ENCODE measurements around the gene HS3ST5. TPM values are rescaled to one million over a fixed set of nuclear protein-coding genes. Genes with fewer than 3 reads are reported as not detected.

The HS3ST5 gene
- total RNA-seq, 2 donors from 2014 or later: not detected

DNA sequence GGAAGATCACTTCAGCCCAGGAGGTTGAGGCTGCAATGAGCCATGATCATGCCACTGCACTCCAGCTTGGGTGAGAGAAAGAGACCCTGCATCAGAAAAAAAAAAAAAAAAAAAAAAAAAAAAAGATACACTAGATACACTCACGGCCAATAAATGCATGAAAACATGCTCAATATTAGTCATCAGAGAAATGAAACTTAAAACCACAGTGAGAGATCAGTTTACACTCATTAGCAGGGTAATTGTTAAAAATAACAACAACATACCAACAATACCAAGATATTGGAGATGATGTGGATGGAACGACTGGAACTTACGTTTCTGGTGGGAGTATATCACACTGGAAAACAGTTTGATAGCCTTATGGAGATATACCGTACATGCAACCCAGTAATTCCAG is 29.9 kb downstream of the HS3ST5 start:
- DNase-seq (ENCODE audit: low spot score): no peak
- no peak overlapping the region for H3K4me3 Mint-ChIP-seq
- H3K4me1 Mint-ChIP-seq (ENCODE audit: low read depth in 2 of 2): no peaks in the 10 kb centered on the region
- no peaks in the 10 kb centered on the region for H3K36me3 Mint-ChIP-seq
- H3K9me3 Mint-ChIP-seq: peaks cover 4% of the 10 kb centered on the region
- no peaks in the 10 kb centered on the region for H3K27me3 Mint-ChIP-seq
- ATAC-seq: no peak
- no peak overlapping the region for H3K27ac Mint-ChIP-seq

DNA sequence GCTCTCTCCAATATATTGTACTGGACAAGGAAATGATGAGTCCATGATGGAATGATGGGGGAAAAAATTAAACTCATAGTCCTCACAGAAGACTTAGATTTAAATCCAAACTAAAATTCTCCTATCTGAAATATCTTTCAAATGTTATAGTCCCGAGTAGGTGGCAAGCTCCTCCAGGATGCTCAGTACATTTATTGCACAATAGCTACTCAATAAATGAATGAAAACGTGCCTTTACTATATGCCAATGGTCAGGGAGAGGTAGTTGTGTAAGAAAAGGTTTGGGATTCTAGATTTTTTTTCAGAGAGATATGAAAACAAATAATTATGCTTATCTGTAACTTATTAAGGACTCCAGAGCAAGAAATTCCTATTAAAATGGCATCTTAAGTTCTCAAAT is 32.8 kb downstream of the HS3ST5 start:
- ATAC-seq (no peak), DNase-seq (ENCODE audit: low spot score) (no peak)
- Mint-ChIP-seq H3K4me3 (no peak overlapping the region), H3K36me3 (no peaks in the 10 kb centered on the region), H3K9me3 (peaks cover 6% of the 10 kb centered on the region), H3K4me1 (ENCODE audit: low read depth in 2 of 2) (no peaks in the 10 kb centered on the region), H3K27me3 (no peaks in the 10 kb centered on the region), H3K27ac (no peak overlapping the region)

DNA sequence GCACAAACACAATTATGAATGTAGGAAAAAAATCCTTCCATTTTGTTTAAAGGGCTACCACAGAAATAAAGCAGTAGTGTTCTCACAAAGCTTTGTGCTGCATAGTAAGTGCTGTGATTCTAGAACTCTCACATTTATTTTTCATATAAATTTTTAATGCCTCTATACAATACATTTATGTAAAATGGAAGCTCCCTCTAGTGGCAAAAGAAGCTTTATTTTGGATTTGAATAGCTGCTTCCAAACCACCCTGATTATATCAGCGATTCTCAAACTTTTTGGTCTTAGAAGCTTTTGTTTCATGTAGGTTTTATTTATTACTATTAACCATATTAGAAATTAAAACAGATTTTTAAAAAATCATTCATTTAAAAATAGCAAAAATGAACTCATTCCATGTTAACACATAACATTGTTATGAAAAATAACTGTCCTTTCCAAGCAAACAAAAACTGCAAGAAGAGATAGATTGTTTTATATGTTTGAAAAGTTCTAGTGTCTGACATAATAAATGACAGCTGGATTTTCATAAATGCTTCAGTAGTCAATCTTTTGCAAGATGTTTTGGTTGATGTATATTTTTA is 38.4 kb downstream of the HS3ST5 start:
- Mint-ChIP-seq H3K9me3 (peaks cover 3% of the 10 kb centered on the region), H3K4me1 (ENCODE audit: low read depth in 2 of 2) (no peaks in the 10 kb centered on the region), H3K27me3 (no peaks in the 10 kb centered on the region), H3K27ac (no peak overlapping the region), H3K4me3 (no peak overlapping the region), H3K36me3 (no peaks in the 10 kb centered on the region)
- ATAC-seq (no peak), DNase-seq (ENCODE audit: low spot score) (no peak)

DNA sequence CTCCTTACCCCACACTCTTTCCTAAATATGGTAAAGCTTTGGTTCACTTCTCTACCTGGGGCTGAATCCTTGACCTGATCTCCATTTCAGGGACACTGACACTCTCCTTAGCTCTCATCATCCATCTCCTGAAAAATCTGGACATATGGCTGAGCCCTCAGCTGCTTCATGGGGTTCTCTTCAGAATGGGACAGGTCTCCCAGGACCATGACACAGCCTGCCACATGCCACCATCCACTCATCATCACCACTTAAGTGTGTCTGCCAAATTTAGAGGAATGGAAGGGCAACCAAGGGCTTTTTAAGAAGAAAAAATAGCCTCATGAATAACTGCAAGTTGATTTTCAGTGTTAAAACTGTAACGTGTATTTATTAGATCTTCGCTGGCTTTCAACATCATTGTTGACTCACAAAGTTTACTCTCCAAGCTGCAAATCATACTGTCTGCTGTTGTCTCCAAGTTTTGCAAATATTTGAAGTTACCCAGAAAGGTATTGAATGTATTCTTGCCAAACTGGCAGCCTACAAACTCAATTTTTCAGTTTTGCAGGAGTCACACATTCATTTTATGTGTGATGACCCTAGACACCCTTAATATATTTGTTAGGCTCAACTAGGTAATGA is 41.1 kb downstream of the HS3ST5 start:
- Mint-ChIP-seq H3K4me1 (ENCODE audit: low read depth in 2 of 2) (no peaks in the 10 kb centered on the region), H3K27ac (no peak overlapping the region), H3K4me3 (no peak overlapping the region), H3K36me3 (no peaks in the 10 kb centered on the region), H3K9me3 (peaks cover 6% of the 10 kb centered on the region), H3K27me3 (no peaks in the 10 kb centered on the region)
- DNase-seq (ENCODE audit: low spot score): no peak
- no peak for ATAC-seq

DNA sequence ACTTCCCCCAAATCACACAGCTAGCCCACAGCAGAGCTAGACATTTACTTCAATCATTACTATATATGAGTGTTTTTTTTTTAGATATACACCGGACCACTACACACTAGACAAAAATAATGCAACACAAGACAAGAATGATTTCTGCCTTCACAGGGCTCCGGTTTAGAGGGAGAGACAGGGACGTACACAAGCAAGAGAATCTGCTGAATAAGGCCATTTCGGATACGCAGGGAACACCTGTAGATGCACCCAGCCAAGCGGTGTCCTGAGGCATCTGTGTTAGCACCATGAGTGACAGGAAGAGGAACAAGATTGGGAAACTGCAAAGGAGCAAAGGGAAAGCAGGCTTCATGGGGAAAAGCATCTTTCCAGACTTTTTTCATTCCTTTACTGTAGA is 45.7 kb downstream of the HS3ST5 start:
- no peaks in the 10 kb centered on the region for H3K27me3 Mint-ChIP-seq
- H3K4me1 Mint-ChIP-seq (ENCODE audit: low read depth in 2 of 2): no peaks in the 10 kb centered on the region
- H3K27ac Mint-ChIP-seq: no peak overlapping the region
- H3K36me3 Mint-ChIP-seq: no peaks in the 10 kb centered on the region
- peaks cover 7% of the 10 kb centered on the region for H3K9me3 Mint-ChIP-seq
- no peak overlapping the region for H3K4me3 Mint-ChIP-seq
- no peak for ATAC-seq
- DNase-seq (ENCODE audit: low spot score): no peak

DNA sequence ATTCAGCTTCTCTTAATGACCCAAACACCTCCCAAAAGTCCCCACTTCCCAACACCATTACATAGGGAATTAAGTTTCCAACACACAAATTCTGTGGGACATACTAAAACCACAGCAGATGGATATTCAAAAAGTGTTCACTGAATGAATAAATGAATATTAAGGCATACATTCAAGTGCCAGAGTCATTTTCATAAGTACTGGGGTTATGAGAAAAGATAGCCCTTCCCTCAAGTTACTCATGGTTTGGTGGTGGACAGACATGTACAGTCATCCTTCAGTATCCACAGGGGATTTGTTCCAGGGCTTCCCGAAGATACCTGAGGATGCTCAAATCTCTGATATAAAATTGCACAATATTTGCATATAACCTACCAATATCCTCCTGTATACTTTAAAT is 50.4 kb downstream of the HS3ST5 start:
- no peak for ATAC-seq
- Mint-ChIP-seq H3K4me3 (no peak overlapping the region), H3K27me3 (no peaks in the 10 kb centered on the region), H3K36me3 (no peaks in the 10 kb centered on the region), H3K4me1 (ENCODE audit: low read depth in 2 of 2) (no peaks in the 10 kb centered on the region), H3K9me3 (peaks cover 16% of the 10 kb centered on the region), H3K27ac (no peak overlapping the region)
- DNase-seq (ENCODE audit: low spot score): no peak

DNA sequence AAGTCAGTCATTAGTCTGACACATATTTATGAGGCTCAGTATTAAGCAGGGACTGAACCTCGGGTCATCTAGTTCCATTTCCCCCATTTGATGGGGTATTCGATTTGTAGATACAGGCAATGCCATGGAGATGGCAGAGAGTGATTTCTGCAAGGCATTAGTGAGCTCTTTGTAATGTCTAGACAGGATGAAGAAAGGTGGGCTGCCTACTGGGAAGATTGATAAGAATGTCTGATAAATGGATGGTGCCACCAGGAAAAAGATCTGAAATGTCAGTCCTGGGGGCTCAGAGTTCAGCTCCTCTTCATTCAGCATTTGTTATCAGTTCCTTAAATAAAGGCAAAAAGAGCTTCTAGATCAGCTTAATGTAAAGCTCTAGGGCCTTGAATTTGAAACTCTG is 51.4 kb downstream of the HS3ST5 start:
- Mint-ChIP-seq H3K9me3 (peaks cover 12% of the 10 kb centered on the region), H3K4me1 (ENCODE audit: low read depth in 2 of 2) (no peaks in the 10 kb centered on the region), H3K4me3 (no peak overlapping the region), H3K36me3 (no peaks in the 10 kb centered on the region), H3K27ac (no peak overlapping the region), H3K27me3 (no peaks in the 10 kb centered on the region)
- ATAC-seq (no peak), DNase-seq (ENCODE audit: low spot score) (no peak)

DNA sequence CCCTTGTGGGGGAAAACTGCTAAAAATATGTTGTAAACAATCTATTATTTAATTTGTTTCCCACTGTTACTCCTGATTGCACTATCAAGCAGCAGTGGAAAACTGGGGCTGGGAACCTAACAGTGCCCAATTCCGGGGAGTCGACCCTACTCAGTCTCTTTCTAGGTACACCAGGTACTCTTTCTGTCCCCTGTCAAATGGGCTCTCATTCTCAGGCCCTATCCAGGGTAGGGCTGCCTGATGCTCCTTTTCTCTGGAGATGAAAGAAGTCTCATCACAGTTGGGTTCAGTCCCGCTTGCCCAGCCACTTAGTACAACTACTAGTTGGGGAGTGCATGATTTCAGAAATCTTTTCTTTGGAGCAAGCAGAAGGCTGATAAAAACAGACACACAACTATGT is 52.0 kb downstream of the HS3ST5 start:
- H3K4me1 Mint-ChIP-seq (ENCODE audit: low read depth in 2 of 2): no peaks in the 10 kb centered on the region
- no peaks in the 10 kb centered on the region for H3K36me3 Mint-ChIP-seq
- DNase-seq (ENCODE audit: low spot score): no peak

DNA sequence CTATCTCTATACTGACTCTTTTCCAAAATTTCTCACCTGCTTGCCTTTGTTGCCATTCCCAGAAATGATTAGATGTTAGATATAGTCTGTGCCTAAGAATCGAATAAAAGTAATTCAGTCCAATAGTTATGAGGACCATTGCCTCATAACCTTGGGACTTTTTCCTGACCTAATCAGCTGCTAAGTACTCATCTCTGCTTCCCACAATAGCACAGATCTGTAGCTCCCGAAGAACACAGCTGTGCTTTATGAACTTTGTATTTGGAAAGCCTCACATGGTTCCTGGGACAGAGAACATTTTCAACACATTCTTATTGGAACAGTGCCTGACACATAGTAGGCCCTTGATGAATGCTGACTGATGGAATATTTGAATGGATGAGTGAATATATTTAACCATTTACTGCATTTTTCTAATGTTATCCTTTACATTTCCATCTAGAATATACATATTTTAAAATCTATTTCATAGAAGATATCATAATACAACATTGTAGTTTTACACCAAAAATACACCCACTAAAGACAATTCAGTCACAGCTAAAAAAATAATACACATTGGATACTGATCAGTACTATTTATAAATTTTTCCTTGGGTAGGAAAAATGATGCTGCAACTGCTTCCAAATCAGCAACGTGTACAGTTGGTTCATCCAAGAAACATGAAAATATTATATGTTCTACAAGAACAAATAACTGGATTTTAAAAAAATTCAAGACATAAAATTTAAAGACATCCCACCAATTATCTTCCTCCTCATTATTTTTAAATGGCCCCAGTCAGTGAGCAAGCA is 53.9 kb downstream of the HS3ST5 start:
- Mint-ChIP-seq H3K27ac (no peak overlapping the region), H3K36me3 (no peaks in the 10 kb centered on the region), H3K27me3 (no peaks in the 10 kb centered on the region), H3K9me3 (peaks cover 12% of the 10 kb centered on the region), H3K4me1 (ENCODE audit: low read depth in 2 of 2) (no peaks in the 10 kb centered on the region), H3K4me3 (no peak overlapping the region)
- DNase-seq (ENCODE audit: low spot score): no peak
- no peak for ATAC-seq

More for the DNA sequence above, 52.0 kb downstream of the HS3ST5 start:
- no peak for ATAC-seq
- H3K27me3 Mint-ChIP-seq: no peaks in the 10 kb centered on the region
- H3K4me3 Mint-ChIP-seq: no peak overlapping the region
- peaks cover 12% of the 10 kb centered on the region for H3K9me3 Mint-ChIP-seq
- H3K27ac Mint-ChIP-seq: no peak overlapping the region

DNA sequence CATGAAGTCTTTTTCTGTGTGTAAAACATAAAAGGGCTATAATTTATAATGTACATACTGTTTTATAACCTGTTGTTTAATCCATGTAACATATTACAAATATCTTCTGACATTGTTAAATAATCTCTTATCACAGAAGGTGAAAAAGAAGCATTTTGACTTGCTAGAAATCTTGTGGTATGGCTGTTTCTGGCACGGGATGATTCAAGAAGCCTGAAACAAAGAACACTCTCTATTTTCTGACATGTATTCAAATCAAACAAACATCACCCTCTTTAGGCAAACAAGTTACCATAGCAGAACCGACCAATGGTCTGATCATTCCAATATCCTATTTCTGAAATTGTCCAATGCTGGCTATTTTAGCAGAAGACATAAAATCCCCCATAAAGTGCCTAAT is 55.4 kb downstream of the HS3ST5 start:
- H3K4me1 Mint-ChIP-seq (ENCODE audit: low read depth in 2 of 2): no peaks in the 10 kb centered on the region
- no peaks in the 10 kb centered on the region for H3K27me3 Mint-ChIP-seq
- no peak overlapping the region for H3K4me3 Mint-ChIP-seq
- ATAC-seq (no peak), DNase-seq (ENCODE audit: low spot score) (no peak)
- H3K27ac Mint-ChIP-seq: no peak overlapping the region
- peaks cover 9% of the 10 kb centered on the region for H3K9me3 Mint-ChIP-seq
- no peaks in the 10 kb centered on the region for H3K36me3 Mint-ChIP-seq

DNA sequence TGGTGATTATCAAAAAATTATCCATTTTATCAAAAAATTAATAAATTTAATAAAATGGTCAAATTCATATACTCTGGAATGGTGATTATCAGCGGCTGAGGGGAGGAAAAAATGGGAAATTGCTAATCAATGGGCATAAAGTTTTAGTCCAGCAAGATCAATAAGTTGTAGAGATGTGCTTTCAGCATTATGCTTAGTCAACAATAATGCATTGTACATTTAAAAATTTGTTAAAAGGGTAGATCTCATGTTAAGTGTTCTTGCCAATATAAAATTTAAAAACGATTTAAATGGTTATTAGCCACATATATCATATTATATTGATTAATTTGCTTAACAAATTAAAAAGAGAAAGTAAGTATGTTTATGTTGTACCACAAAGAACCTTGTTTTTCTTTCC is 56.6 kb downstream of the HS3ST5 start:
- no peak overlapping the region for H3K27ac Mint-ChIP-seq
- H3K9me3 Mint-ChIP-seq: peaks cover 6% of the 10 kb centered on the region
- no peak for DNase-seq (ENCODE audit: low spot score)
- ATAC-seq: no peak
- H3K4me3 Mint-ChIP-seq: no peak overlapping the region
- H3K4me1 Mint-ChIP-seq (ENCODE audit: low read depth in 2 of 2): no peaks in the 10 kb centered on the region
- no peaks in the 10 kb centered on the region for H3K36me3 Mint-ChIP-seq
- no peaks in the 10 kb centered on the region for H3K27me3 Mint-ChIP-seq

DNA sequence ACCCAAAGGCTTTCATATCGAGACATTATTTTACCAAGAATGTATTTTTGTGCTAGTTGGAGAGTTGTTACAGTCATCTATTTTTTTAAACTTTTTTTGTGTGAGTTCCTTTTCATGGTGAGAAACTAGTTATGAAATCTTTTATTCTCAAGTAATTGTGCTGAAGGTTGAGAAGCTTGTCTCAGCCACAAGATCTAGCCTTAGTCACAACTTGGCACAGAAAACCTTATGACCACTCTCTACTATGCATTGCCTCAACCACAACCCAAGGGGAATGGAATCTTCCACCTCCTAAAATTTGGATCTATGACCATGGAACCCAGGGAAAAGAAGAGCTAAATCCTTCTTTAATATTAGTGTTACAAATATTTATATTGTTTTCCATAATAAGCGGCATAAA is 58.5 kb downstream of the HS3ST5 start:
- Mint-ChIP-seq H3K27me3 (no peaks in the 10 kb centered on the region), H3K27ac (no peak overlapping the region), H3K36me3 (no peaks in the 10 kb centered on the region), H3K4me1 (ENCODE audit: low read depth in 2 of 2) (no peaks in the 10 kb centered on the region), H3K4me3 (no peak overlapping the region), H3K9me3 (peaks cover 7% of the 10 kb centered on the region)
- no peak for ATAC-seq
- DNase-seq (ENCODE audit: low spot score): no peak

DNA sequence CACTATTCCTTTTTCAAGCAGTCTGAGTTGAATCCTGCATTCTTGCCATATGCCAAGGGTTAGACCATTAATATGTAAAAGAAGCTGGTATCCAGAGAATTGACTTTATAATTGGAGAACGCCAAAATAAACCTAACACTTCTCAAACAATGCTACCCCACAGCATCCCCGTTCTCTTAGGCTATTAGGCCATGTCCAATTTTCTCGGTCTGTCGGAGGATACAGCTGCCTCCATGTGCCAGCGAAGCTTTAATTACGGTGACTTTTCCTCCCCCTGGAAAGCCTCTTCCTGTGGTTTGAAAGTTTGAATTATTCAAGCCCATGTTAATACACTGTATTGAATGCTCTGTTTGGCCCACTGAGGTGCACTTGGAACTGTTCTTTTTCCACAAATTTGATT is 60.5 kb downstream of the HS3ST5 start:
- Mint-ChIP-seq H3K9me3 (peaks cover 4% of the 10 kb centered on the region), H3K4me3 (no peak overlapping the region), H3K36me3 (no peaks in the 10 kb centered on the region), H3K4me1 (ENCODE audit: low read depth in 2 of 2) (no peaks in the 10 kb centered on the region), H3K27ac (no peak overlapping the region), H3K27me3 (no peaks in the 10 kb centered on the region)
- ATAC-seq (no peak), DNase-seq (ENCODE audit: low spot score) (no peak)

DNA sequence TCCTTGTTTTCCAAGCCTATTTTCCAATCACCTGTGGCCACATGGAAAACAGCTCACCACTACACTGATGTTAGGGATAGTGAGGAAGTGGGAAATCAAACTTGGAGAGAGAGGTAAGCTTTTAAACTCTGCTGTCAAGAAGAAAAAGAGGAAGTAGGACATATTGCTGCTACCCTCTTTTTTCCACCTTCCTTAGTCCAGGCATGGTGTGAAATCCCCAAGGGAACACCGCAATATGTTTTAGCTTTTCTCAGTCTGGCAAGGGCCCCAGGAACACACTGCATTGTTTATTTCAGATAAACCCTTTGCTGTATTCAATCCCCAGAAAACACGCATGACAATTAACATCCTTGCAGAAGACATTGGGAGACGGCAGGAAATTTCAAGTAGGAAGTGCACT is 61.3 kb downstream of the HS3ST5 start:
- no peak for DNase-seq (ENCODE audit: low spot score)
- H3K27me3 Mint-ChIP-seq: no peaks in the 10 kb centered on the region
- no peak for ATAC-seq
- no peaks in the 10 kb centered on the region for H3K36me3 Mint-ChIP-seq
- H3K4me1 Mint-ChIP-seq (ENCODE audit: low read depth in 2 of 2): no peaks in the 10 kb centered on the region
- H3K4me3 Mint-ChIP-seq: no peak overlapping the region
- no peak overlapping the region for H3K27ac Mint-ChIP-seq
- H3K9me3 Mint-ChIP-seq: peaks cover 4% of the 10 kb centered on the region

Data from natural killer cell treated with Interleukin-12 subunit alpha and Interleukin-12 subunit beta and Interleukin-15 and Interleukin-18, amount 100 ng/mL, for 72 hours (primary cell).